Neural progenitor cell (in vitro differentiated cells): Measurements from ENCODE around the gene NAV1. TPM values are rescaled to one million over a fixed set of nuclear protein-coding genes. Genes with fewer than 3 reads are reported as not detected.

Source experiments
- DNase-seq: peaks from one replicate; pipeline ENCODE4 v3.0.0-alpha.2; 2016; ENCODE audit warnings: low spot score
- H2AFZ ChIP-seq: fragments of 200-600 bp; sonication (generic); replicated peaks from 2 replicates; pipeline ENCODE4 v1.6.1; 2016; ENCODE audit warnings: antibody characterized with exemption
- H3F3A ChIP-seq: fragments of 200-600 bp; sonication (generic); 2 replicates; pipeline ENCODE4 v1.6.1; 2016; ENCODE audit warnings: antibody characterized with exemption, low read depth
- H3K27ac ChIP-seq: fragments of 200-600 bp; sonication (generic); 2 replicates; pipeline ENCODE4 v1.5.1; 2016; ENCODE audit warnings: mild to moderate bottlenecking
- H3K27me3 ChIP-seq: fragments of 200-600 bp; sonication (generic); 2 replicates; pipeline ENCODE4 v1.6.1; 2016; ENCODE audit warnings: mild to moderate bottlenecking, moderate library complexity
- H3K36me3 ChIP-seq: fragments of 200-600 bp; sonication (generic); 2 replicates; pipeline ENCODE4 v1.5.1; 2016
- H3K4me1 ChIP-seq: fragments of 200-600 bp; sonication (generic); 2 replicates; pipeline ENCODE4 v1.6.1; 2016; ENCODE audit warnings: mixed run types
- H3K4me2 ChIP-seq: fragments of 200-600 bp; sonication (generic); 2 replicates; pipeline ENCODE4 v1.6.1; 2016
- H3K4me3 ChIP-seq: fragments of 200-600 bp; sonication (generic); 2 replicates; pipeline ENCODE4 v1.5.1; 2016
- H3K79me2 ChIP-seq: fragments of 200-600 bp; sonication (generic); 2 replicates; pipeline ENCODE4 v1.6.1; 2016; ENCODE audit warnings: low read depth
- H3K9ac ChIP-seq: fragments of 200-600 bp; sonication (generic); 2 replicates; pipeline ENCODE4 v1.6.1; 2016
- H3K9me3 ChIP-seq: fragments of 200-600 bp; sonication (generic); 2 replicates; pipeline ENCODE4 v1.5.1; 2016; ENCODE audit warnings: low read depth
- H4K20me1 ChIP-seq: fragments of 200-600 bp; sonication (generic); 2 replicates; pipeline ENCODE4 v1.6.1; 2016; ENCODE audit warnings: low read depth
- H3K27ac Mint-ChIP-seq: 3 replicates; pipeline ENCODE4 v1.8.0; 2021; ENCODE audit warnings: mixed read lengths
- H3K27me3 Mint-ChIP-seq: 2 replicates; pipeline ENCODE4 v1.8.0; 2022; ENCODE audit warnings: low read depth, mild to moderate bottlenecking, inconsistent platforms, moderate library complexity, mixed read lengths; ENCODE audit not compliant: insufficient read depth
- H3K36me3 Mint-ChIP-seq: 3 replicates; pipeline ENCODE4 v1.8.0; 2021; ENCODE audit warnings: mixed read lengths
- H3K4me1 Mint-ChIP-seq: 3 replicates; pipeline ENCODE4 v1.8.0; 2021; ENCODE audit warnings: mixed read lengths
- H3K4me3 Mint-ChIP-seq: 3 replicates; pipeline ENCODE4 v1.8.0; 2021; ENCODE audit warnings: mild to moderate bottlenecking, moderate library complexity, mixed read lengths
- H3K9me3 Mint-ChIP-seq: 3 replicates; pipeline ENCODE4 v1.8.0; 2020; ENCODE audit warnings: mixed read lengths
- EZH2 ChIP-seq: fragments of 200-600 bp; sonication (generic); IDR thresholded peaks from 2 replicates; pipeline ENCODE4 v1.6.1; 2017; ENCODE audit warnings: antibody characterized with exemption, mild to moderate bottlenecking, moderate library complexity
- EZH2phosphoT487 ChIP-seq: fragments of 200-600 bp; sonication (generic); IDR thresholded peaks from 2 replicates; pipeline ENCODE4 v1.6.1; 2017; ENCODE audit warnings: antibody characterized with exemption
- total RNA-seq: library from RNA; depleted of rRNA; stranded (reverse); fragments of >200 nt; gene quantifications from 2 replicates; pipeline ENCODE4 v1.2.3, GENCODE V29; 2015; ENCODE audit warnings: low replicate concordance
- TF ChIP-seq, protein P1 (sequence below): fragments of 200-600 bp; sonication (generic); IDR thresholded peaks from 2 replicates; pipeline ENCODE4 v1.5.1; 2017; ENCODE audit warnings: antibody characterized with exemption, mild to moderate bottlenecking

NAV1 gene
- total RNA-seq, 1 donor from 2014 or later: 60.7 TPM

GRCh38 chr1:201542309-201543035 lies 3.5 kb downstream of the NAV1 start:
- H2AFZ ChIP-seq: no peak overlapping the region
- TF ChIP-seq EZH2phosphoT487: no peak
- no peaks in the 10 kb centered on the region for H3K79me2 ChIP-seq
- H3K27me3 ChIP-seq: peaks cover 69% of the 10 kb centered on the region
- Mint-ChIP-seq H3K4me1 (peaks cover 44% of the 10 kb centered on the region), H3K9me3 (no peaks in the 10 kb centered on the region), H3K36me3 (peaks cover 4% of the 10 kb centered on the region), H3K27ac (peak overlapping the region; percentile 35), H3K4me3 (peak overlapping the region; percentile 42), H3K27me3 (peaks cover 28% of the 10 kb centered on the region)
- H3K9ac ChIP-seq: no peak overlapping the region
- H3K4me1 ChIP-seq: peaks cover 38% of the 10 kb centered on the region
- H4K20me1 ChIP-seq: peaks cover 13% of the 10 kb centered on the region
- DNase-seq: no peak
- peaks cover 29% of the 10 kb centered on the region for H3F3A ChIP-seq
- no peak overlapping the region for H3K4me2 ChIP-seq
- H3K4me3 ChIP-seq: no peak overlapping the region
- H3K9me3 ChIP-seq: no peaks in the 10 kb centered on the region
- no peaks in the 10 kb centered on the region for H3K36me3 ChIP-seq
- no peak overlapping the region for H3K27ac ChIP-seq

- Histone ChIP-seq H3K4me2 (peak overlapping the region; percentile 30), H3K27ac (no peak overlapping the region), H3K27me3 (peaks cover 53% of the 10 kb centered on the region), H3F3A (peaks cover 21% of the 10 kb centered on the region), H3K79me2 (no peaks in the 10 kb centered on the region), H3K9me3 (no peaks in the 10 kb centered on the region), H3K36me3 (no peaks in the 10 kb centered on the region), H3K4me1 (peaks cover 35% of the 10 kb centered on the region), H4K20me1 (peaks cover 13% of the 10 kb centered on the region), H3K9ac (no peak overlapping the region), H3K4me3 (no peak overlapping the region), H2AFZ (no peak overlapping the region)
- H3K4me3 Mint-ChIP-seq: peak overlapping the region; percentile 18
- H3K27me3 Mint-ChIP-seq: peaks cover 23% of the 10 kb centered on the region
- H3K9me3 Mint-ChIP-seq: no peaks in the 10 kb centered on the region
- peaks cover 4% of the 10 kb centered on the region for H3K36me3 Mint-ChIP-seq
- peaks cover 37% of the 10 kb centered on the region for H3K4me1 Mint-ChIP-seq
- no peak overlapping the region for H3K27ac Mint-ChIP-seq
- TF ChIP-seq, protein P1, sequence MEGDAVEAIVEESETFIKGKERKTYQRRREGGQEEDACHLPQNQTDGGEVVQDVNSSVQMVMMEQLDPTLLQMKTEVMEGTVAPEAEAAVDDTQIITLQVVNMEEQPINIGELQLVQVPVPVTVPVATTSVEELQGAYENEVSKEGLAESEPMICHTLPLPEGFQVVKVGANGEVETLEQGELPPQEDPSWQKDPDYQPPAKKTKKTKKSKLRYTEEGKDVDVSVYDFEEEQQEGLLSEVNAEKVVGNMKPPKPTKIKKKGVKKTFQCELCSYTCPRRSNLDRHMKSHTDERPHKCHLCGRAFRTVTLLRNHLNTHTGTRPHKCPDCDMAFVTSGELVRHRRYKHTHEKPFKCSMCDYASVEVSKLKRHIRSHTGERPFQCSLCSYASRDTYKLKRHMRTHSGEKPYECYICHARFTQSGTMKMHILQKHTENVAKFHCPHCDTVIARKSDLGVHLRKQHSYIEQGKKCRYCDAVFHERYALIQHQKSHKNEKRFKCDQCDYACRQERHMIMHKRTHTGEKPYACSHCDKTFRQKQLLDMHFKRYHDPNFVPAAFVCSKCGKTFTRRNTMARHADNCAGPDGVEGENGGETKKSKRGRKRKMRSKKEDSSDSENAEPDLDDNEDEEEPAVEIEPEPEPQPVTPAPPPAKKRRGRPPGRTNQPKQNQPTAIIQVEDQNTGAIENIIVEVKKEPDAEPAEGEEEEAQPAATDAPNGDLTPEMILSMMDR: no peak
- TF ChIP-seq EZH2 (no peak), EZH2phosphoT487 (peak; percentile 26)
- no peak for DNase-seq
These were observed 5.1 kb downstream of the NAV1 start for GRCh38 chr1:201543871-201544642.

- Mint-ChIP-seq H3K4me3 (no peak overlapping the region), H3K27me3 (peaks cover 19% of the 10 kb centered on the region), H3K9me3 (no peaks in the 10 kb centered on the region), H3K27ac (no peak overlapping the region), H3K36me3 (peaks cover 4% of the 10 kb centered on the region), H3K4me1 (peaks cover 35% of the 10 kb centered on the region)
- TF ChIP-seq EZH2 (no peak), EZH2phosphoT487 (no peak)
- TF ChIP-seq, protein P1: no peak
- no peak overlapping the region for H2AFZ ChIP-seq
- H3K79me2 ChIP-seq: no peaks in the 10 kb centered on the region
- peaks cover 46% of the 10 kb centered on the region for H3K27me3 ChIP-seq
- H3K4me3 ChIP-seq: no peak overlapping the region
- H3K4me2 ChIP-seq: no peak overlapping the region
- peaks cover 21% of the 10 kb centered on the region for H3F3A ChIP-seq
- DNase-seq: no peak
- no peaks in the 10 kb centered on the region for H3K9me3 ChIP-seq
- no peak overlapping the region for H3K9ac ChIP-seq
- no peaks in the 10 kb centered on the region for H3K36me3 ChIP-seq
- H3K4me1 ChIP-seq: peaks cover 33% of the 10 kb centered on the region
- H3K27ac ChIP-seq: no peak overlapping the region
- peaks cover 13% of the 10 kb centered on the region for H4K20me1 ChIP-seq
These were observed 5.8 kb downstream of the NAV1 start for GRCh38 chr1:201544710-201545109.
